ENCODE measurements around the gene AKR1B1. TPM values are rescaled to one million over a fixed set of nuclear protein-coding genes. Genes with fewer than 3 reads are reported as not detected.

Gene AKR1B1
- polyA plus RNA-seq, 2 of the 4 experiments (the other 2 are of a cell fraction), result 1,636 to 6,205 TPM

GRCh38 chr7:134432296-134433152 lies 26.4 kb downstream of the AKR1B1 start (continued):
- TF ChIP-seq ZC3H11A (IDR thresholded peaks at IDR 0.05), result 0 out of 2 replicates have a peak, but pooled peaks have one; percentile 3
- TF ChIP-seq JUNB (IDR thresholded peaks at IDR 0.05), result no peak
- TF ChIP-seq MAFK (IDR thresholded peaks at IDR 0.05; ENCODE audit: partially characterized antibody), result peak; percentile 79
- peak; percentile 80; the same call in 1 of the 2 replicates for TF ChIP-seq E2F6 (IDR thresholded peaks at IDR 0.05; ENCODE audit: borderline replicate concordance, low read depth)
- no peak; the same call in 1 of the 2 replicates for TF ChIP-seq POLR2A (IDR thresholded peaks at IDR 0.05; ENCODE audit: low read length)
- TF ChIP-seq RAD21 (conservative IDR thresholded peaks at IDR 0.05 in 1 of 2, IDR thresholded peaks at IDR 0.05 in 1 of 2), result peak; percentile 100
- no peak for TF ChIP-seq EHF (CRISPR knock-in tag; IDR thresholded peaks at IDR 0.05)
- TF ChIP-seq ZFP36 (IDR thresholded peaks at IDR 0.05; ENCODE audit: borderline replicate concordance, partially characterized antibody), result no peak
- no peak for TF ChIP-seq ATOH8 (CRISPR knock-in tag; IDR thresholded peaks at IDR 0.05; ENCODE audit: low read depth)
- TF ChIP-seq NPAS2 (CRISPR knock-in tag; IDR thresholded peaks at IDR 0.05; ENCODE audit: borderline replicate concordance), result no peak
- no peak for TF ChIP-seq RCOR1 (IDR thresholded peaks at IDR 0.05; ENCODE audit: low read depth, low read length)
- TF ChIP-seq HOXA7 (CRISPR knock-in tag; IDR thresholded peaks at IDR 0.05), result no peak
- TF ChIP-seq REST (IDR thresholded peaks at IDR 0.05), result 0 out of 2 replicates have a peak, but pooled peaks have one; percentile 22
- TF ChIP-seq POLR2AphosphoS2 (conservative IDR thresholded peaks at IDR 0.05; ENCODE audit: low read length), result no peak
- TF ChIP-seq HEYL (CRISPR knock-in tag; IDR thresholded peaks at IDR 0.05), result no peak
- TF ChIP-seq FOSL2 (IDR thresholded peaks at IDR 0.05), result no peak
- TF ChIP-seq FOSL2 (CRISPR knock-in tag; IDR thresholded peaks at IDR 0.05), result peak; percentile 10; the same call in 1 of the 2 replicates
- TF ChIP-seq FOXS1 (CRISPR knock-in tag; IDR thresholded peaks at IDR 0.05), result no peak; the same call in 1 of the 2 replicates
- peak; percentile 100 for TF ChIP-seq CTCF (IDR thresholded peaks at IDR 0.05)
- TF ChIP-seq USF2 (IDR thresholded peaks at IDR 0.05), result 0 out of 2 replicates have a peak, but pooled peaks have one; percentile 3
- TF ChIP-seq HES2 (IDR thresholded peaks at IDR 0.05), result no peak
- peak; percentile 89 for TF ChIP-seq MAX (IDR thresholded peaks at IDR 0.05)
- no peak for TF ChIP-seq CEBPB (IDR thresholded peaks at IDR 0.05)
- no peak for TF ChIP-seq NFE2L2 (conservative IDR thresholded peaks at IDR 0.05; ENCODE audit: low read length)
- TF ChIP-seq CHD2 (IDR thresholded peaks at IDR 0.05; ENCODE audit: low read length, partially characterized antibody), result no peak
- no peak for TF ChIP-seq ZSCAN20 (CRISPR knock-in tag; IDR thresholded peaks at IDR 0.05)
- TF ChIP-seq JUN (IDR thresholded peaks at IDR 0.05), result peak; percentile 75 to 87; a peak in 4 of 5 replicates
- TF ChIP-seq KDM1A (IDR thresholded peaks at IDR 0.05; ENCODE audit: low read depth), result no peak
- TF ChIP-seq PBX3 (IDR thresholded peaks at IDR 0.05), result 0 out of 2 replicates have a peak, but pooled peaks have one; percentile 52
- TF ChIP-seq HOXB5 (CRISPR knock-in tag; IDR thresholded peaks at IDR 0.05), result 0 out of 2 replicates have a peak, but pooled peaks have one; percentile 54
- TF ChIP-seq HDAC2 (IDR thresholded peaks at IDR 0.05), result no peak
- no peak for TF ChIP-seq CBX8 (IDR thresholded peaks at IDR 0.05)
- TF ChIP-seq TFCP2L1 (CRISPR knock-in tag; IDR thresholded peaks at IDR 0.05), result no peak
- peak; percentile 90 for TF ChIP-seq RFX5 (IDR thresholded peaks at IDR 0.05)

Data from A549 (cell line).